HG02840 (cell line): ENCODE data around the gene KDM1B.
"Not testable (repeated sequence)": the region's sequence is repeated elsewhere in the genome, so short reads cannot be mapped to it uniquely, and the experiment has no call there.

Experiments
- ATAC-seq: cut with Tn5 transposase; IDR thresholded peaks from one replicate; pipeline ENCODE4 v1.9.1; 2021; ENCODE audit warnings: mild to moderate bottlenecking, moderate library complexity, moderate number of reproducible peaks; ENCODE audit not compliant: unreplicated experiment, low FRiP score

Gene KDM1B

GRCh38 chr6:18226451-18227105, 71.4 kb downstream of the KDM1B start:
- not testable (repeated sequence) for ATAC-seq

- ATAC-seq, result not testable (repeated sequence)
These were observed 71.9 kb downstream of the KDM1B start for GRCh38 chr6:18227166-18227565.

GRCh38 chr6:18228590-18228989, 73.4 kb downstream of the KDM1B start:
- not testable (repeated sequence) for ATAC-seq

GRCh38 chr6:18231856-18232255, 76.6 kb downstream of the KDM1B start:
- not testable (repeated sequence) for ATAC-seq

GRCh38 chr6:18233770-18234169, 78.5 kb downstream of the KDM1B start:
- ATAC-seq, result not testable (repeated sequence)

- ATAC-seq, result no peak
These were observed 79.3 kb downstream of the KDM1B start for GRCh38 chr6:18234564-18234963.

- no peak for ATAC-seq
These were observed 80.3 kb downstream of the KDM1B start for GRCh38 chr6:18235524-18235923.

- no peak for ATAC-seq
These were observed 81.9 kb downstream of the KDM1B start for GRCh38 chr6:18237167-18237566.

GRCh38 chr6:18240230-18240629, 85.0 kb downstream of the KDM1B start:
- no peak for ATAC-seq

- ATAC-seq, result no peak
These were observed 86.2 kb downstream of the KDM1B start for GRCh38 chr6:18241208-18242038.

GRCh38 chr6:18242062-18242851, 87.0 kb downstream of the KDM1B start:
- ATAC-seq, result no peak

GRCh38 chr6:18243302-18243893, 88.2 kb downstream of the KDM1B start:
- no peak for ATAC-seq

- no peak for ATAC-seq
These were observed 89.0 kb downstream of the KDM1B start for GRCh38 chr6:18244251-18244650.

- no peak for ATAC-seq
These were observed 89.9 kb downstream of the KDM1B start for GRCh38 chr6:18245079-18245478.

- no peak for ATAC-seq
These were observed 90.4 kb downstream of the KDM1B start for GRCh38 chr6:18245642-18246041.

GRCh38 chr6:18246205-18246604, 91.0 kb downstream of the KDM1B start:
- no peak for ATAC-seq

GRCh38 chr6:18247002-18247401, 91.8 kb downstream of the KDM1B start:
- ATAC-seq, result no peak

GRCh38 chr6:18248698-18249097, 93.5 kb downstream of the KDM1B start:
- ATAC-seq, result no peak

GRCh38 chr6:18249271-18249670, 94.0 kb downstream of the KDM1B start:
- no peak for ATAC-seq

- no peak for ATAC-seq
These were observed 98.4 kb downstream of the KDM1B start for GRCh38 chr6:18253635-18254034.

GRCh38 chr6:18254793-18255192, 99.6 kb downstream of the KDM1B start:
- no peak for ATAC-seq
